OCI-LY3 (cell line): Measurements from ENCODE around the gene LBR.

ENCODE experiments used
- CTCF ChIP-seq: fragments of 200-600, 300-600 bp; sonication (generic); IDR thresholded peaks from 2 replicates; pipeline ENCODE4 v1.5.1; 2014; ENCODE audit warnings: antibody characterized with exemption, low read length, low read depth
- EZH2phosphoT487 ChIP-seq: fragments of 200-600 bp; shearing (Covaris generic); IDR thresholded peaks from 2 replicates; pipeline ENCODE4 v1.6.1; 2018; ENCODE audit warnings: antibody characterized with exemption, mixed run types, low read depth

- TF ChIP-seq CTCF = no peak
- no peak for TF ChIP-seq EZH2phosphoT487
Observed at GRCh38 chr1:225453797-225454648, 26.2 kb upstream of the LBR start.
